Right lobe of liver (tissue), 4 donors: ENCODE results near the gene C5orf22.

Experiments used
- POLR2A ChIP-seq: fragments of 450-650 bp; IDR thresholded peaks from one replicate; pipeline ENCODE4 v1.6.1; 2017; ENCODE audit warnings: antibody characterized with exemption, mild to moderate bottlenecking
- TF ChIP-seq, protein P1 (sequence below), 4 donors: fragments of 200-600 bp in 3 of 4; fragments of 450-650 bp in 1 of 4; IDR thresholded peaks; one replicate each; pipeline versions ENCODE4 v1.5.1 to v1.8.0; 2016 to 2022; ENCODE audit warnings: antibody characterized with exemption in 4 of 4, mild to moderate bottlenecking in 2 of 4
- donor health status: DM: no; HTN: no; CAD: no.
- donor health status: DM: no; HTN: no; CAD: no.
- donor health status: DM: no; HTN: yes; CAD: no.

DNA sequence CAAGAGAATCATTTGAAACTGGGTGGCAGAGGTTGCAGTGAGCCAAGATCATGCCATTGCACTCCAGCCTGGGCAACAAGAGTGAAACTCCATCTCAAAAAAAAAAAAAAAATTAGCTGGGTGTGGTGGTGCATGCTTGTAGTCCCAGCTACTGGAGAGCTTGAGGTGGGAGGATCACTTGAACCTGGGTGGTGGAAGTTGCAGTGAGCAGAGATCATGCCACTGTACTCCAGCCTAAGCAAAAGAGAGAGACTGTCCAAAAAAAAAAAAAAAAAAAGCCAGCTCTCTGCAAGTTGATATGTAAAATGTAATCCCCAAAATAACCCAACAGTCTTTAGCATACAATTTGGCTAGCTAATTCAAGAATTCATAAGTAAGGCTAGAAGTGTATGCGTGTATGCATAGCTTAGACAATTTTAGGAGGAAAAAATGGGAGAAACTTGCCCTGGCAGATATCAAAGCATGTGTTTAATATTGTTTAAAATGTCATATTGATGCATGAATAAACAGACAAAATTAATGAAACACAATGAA lies 36.3 kb downstream of the C5orf22 start:
- TF ChIP-seq, protein P1, sequence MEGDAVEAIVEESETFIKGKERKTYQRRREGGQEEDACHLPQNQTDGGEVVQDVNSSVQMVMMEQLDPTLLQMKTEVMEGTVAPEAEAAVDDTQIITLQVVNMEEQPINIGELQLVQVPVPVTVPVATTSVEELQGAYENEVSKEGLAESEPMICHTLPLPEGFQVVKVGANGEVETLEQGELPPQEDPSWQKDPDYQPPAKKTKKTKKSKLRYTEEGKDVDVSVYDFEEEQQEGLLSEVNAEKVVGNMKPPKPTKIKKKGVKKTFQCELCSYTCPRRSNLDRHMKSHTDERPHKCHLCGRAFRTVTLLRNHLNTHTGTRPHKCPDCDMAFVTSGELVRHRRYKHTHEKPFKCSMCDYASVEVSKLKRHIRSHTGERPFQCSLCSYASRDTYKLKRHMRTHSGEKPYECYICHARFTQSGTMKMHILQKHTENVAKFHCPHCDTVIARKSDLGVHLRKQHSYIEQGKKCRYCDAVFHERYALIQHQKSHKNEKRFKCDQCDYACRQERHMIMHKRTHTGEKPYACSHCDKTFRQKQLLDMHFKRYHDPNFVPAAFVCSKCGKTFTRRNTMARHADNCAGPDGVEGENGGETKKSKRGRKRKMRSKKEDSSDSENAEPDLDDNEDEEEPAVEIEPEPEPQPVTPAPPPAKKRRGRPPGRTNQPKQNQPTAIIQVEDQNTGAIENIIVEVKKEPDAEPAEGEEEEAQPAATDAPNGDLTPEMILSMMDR (IDR thresholded peaks at IDR 0.05): no peak
- no peak for TF ChIP-seq POLR2A
